ENCODE measurements around the gene SLMAP.
A peak's percentile ranks its signal among the peaks of the same experiment; 100 is the strongest.

GRCh38 chr3:57919987-57920386, 163.9 kb downstream of the SLMAP start:
- TF ChIP-seq CTCF (IDR thresholded peaks at IDR 0.05), result no peak
- TF ChIP-seq POLR2AphosphoS5 (IDR thresholded peaks at IDR 0.05), result peak in 1 of 2 donors; percentile 37

Measured in esophagus muscularis mucosa (tissue), 3 donors.